GM18519 (cell line): ENCODE results near the gene PSD4.

Experiments used
- ATAC-seq: cut with Tn5 transposase; IDR thresholded peaks from one replicate; pipeline ENCODE4 v1.9.1; 2021; ENCODE audit warnings: mild to moderate bottlenecking, moderate library complexity; ENCODE audit not compliant: unreplicated experiment, low FRiP score

The PSD4 gene

DNA sequence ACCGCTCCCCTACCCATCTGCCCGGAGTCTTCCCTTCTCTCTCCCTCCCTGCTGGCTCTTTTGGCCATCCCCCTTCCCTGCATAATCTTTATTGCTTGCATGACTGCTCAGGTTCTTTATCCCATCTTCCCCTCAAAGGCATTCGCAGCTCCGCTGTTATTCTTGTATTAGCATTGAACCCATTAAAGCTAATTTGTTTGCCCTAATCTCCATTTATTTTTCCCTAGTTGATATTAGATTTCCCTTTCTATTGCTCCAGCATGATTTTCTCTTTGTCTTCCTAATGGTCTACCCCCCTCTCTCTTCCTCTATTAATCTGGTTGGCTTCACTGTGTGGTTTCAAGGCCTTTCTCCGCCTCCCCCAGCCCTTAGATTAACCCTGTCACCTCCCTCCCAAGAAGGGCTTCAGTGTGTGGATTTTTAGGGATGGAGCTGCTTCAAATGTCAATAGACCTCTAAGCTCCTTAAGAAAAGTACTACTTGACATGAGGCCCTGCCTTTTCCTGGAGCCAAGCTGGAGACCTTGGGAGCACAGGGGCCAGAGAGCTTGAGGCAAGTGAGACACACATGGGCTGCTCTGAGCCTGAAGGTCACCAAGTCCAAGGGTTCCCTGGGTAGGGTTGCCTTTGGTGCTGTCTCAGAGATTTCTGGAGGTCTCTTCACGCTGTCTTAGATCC, 84.8 kb downstream of the PSD4 start:
- ATAC-seq = no peak
